HG03354 (cell line): ENCODE data around the gene WDR90.
A peak's percentile ranks its signal among the peaks of the same experiment; 100 is the strongest.

Experiments
- ATAC-seq: cut with Tn5 transposase; IDR thresholded peaks from one replicate; pipeline ENCODE4 v1.9.1; 2021; ENCODE audit warnings: mild to moderate bottlenecking; ENCODE audit not compliant: unreplicated experiment, poor library complexity, severe bottlenecking

The WDR90 gene

DNA sequence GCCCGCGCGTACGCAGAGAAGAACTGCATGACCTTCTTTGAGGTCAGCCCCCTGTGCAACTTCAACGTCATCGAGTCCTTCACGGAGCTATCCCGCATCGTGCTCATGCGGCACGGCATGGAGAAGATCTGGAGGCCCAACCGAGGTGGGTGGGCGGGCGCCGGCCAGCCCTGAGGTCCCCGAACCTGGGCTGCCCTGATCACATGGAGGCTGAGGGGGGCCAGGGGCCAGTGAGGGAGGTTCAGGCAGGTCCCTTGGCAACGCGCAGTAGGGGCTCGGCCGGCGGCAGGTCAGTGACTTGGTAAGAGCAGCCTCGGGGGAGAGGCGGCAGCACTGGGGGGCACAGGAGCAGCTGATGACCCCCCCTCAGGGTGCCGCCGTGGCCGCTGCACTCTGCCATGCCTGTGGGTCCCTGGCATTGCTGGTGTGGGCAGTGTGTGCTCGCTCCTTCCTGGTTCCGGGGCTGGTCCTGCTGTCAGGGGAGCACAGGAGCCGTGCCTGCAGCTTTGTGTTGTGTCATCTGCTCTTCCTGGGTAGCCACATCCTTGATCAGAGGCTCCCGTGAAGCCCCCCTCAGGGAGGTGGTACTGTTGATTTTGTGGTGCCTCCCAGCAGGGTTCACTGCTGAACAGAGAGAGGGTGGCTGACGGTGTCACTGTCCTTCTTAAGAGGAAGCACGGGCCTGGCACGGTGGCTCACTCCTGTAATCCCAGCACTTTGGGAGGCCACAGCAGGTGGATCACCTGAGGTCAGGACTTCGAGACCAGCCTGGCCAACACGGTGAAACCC lies 23.0 kb upstream of the WDR90 start:
- no peak for ATAC-seq

DNA sequence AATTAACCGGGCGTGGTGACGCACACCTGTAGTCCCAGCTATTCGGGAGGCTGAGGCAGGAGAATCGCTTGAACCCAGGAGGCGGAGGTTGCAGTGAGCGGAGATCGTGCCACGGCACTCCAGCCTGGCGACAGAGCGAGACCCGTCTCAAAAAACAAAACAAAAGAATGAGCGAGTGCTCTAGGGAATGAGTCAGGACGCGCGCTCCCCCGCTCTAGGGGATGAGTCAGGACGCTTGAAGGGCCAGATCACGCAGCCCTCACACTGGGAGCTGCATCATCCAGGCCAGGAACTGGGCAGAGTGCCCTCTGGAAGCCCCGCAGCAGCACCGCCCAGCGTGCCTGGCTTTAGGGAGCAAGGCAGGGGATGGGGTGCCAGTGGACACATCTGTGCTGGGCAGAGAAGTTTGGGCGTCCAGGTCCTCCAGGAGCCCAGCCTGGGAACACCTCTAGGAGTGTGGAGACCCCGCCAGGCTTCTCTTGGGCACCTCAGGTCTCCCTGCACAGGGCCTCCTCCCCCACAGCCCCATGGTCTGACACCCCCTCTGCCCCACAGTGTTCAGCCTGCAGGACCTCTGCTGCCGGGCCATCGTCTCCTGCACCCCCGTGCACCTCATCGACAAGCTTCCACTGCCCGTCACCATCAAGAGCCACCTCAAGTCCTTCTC lies 22.2 kb upstream of the WDR90 start:
- ATAC-seq = no peak

DNA sequence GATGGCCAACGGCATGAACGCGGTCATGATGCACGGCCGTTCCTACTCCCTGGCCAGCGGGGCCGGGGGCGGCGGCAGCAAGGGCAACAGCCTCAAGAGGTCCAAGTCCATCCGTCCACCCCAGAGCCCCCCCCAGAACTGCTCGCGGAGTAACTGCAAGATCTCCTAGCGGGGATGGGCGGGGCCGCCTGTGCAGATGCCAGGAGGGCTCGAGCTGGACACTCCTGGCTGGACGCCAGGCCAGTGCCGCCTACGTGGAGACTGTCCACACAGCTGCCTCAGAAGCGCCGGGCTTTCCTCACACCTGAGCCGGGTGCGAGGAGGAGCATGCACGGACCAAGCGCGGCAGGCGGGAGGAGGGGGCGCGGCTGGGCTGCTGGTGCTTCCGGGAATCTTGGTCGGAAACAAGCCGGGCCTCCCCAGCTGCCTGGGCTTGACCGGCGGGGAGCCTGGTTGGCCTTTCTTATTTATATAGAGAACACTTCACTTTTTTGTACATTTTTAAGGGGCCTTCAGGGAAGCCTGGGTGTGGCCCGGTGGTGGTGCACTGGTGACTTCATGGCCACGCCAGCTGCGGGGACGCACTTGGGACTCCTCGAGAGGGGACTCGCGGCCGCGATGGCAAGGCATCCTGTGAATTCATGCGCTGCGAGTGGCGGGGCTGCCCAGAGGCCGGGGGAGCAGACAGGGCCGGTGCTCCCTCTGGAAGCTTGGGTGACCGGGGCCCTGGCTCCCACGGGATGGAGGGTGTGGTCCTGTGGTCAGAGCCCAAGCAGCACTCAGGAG lies 21.5 kb upstream of the WDR90 start:
- no peak for ATAC-seq

DNA sequence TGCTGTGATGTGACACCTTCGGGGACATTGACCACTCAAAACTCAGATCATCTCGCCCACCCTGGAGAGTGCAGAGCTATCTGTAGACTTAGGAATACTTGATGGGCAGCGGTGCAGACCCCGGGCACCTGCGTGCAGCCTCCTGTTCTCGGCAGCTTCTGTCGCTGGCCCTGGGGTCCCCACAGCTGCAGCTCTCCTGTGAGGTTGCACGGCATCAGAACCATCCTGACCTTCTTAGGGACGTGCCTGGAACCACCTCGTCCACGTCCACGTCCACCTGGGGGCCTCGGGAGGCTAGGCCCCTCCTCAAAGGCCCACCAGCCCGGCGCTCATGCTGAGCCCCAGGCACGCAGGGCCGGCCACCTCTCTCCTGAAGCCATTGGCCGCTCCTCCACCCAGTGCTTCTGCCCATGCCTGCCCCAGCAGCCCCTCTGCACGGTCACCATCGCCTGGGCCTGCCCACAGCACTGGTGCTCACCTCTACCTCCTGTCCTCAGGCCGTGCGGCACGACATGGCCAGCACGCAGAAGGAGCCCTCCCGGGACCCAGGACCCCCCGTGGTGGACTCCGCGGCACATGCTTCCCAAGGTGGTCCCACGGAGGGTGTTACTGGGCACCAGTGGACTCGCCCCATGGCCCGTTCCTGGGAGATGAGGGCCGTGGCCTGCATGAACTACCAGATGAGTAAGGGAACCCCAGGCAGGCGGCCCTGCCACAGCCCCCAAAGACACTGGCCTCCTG lies 20.7 kb upstream of the WDR90 start:
- ATAC-seq = no peak

DNA sequence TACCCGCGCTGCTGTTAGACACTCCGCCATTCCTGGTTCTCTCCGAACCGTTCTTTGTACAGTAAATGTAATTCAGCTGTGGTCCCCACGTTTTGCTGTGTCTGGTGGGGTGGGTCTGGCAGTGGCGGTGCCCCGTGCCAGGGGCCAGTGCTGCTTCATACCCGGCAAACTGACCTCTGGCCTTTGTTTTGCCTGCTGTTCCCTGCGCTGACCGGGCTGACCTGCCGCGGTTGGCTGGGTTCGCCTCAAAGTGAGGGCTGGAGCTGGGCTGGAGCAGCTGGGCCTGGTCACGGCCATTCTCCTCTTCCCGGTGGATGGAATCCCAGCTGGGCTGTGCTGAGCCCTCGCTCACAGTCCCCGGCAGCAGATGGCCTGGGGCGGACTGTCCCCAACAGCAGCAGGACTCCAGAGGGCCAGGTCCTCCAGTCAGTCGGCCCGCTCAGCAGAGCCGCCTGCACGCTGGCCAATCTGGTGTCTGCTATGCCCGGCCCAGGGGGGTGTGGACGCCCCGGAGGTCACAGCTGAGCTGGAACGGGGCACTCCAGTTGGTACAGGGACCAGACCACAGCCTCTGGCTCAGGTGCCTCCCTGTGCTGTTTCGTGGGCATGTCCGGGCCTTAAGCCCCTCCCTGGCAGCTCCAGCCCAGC lies 19.9 kb upstream of the WDR90 start:
- ATAC-seq = no peak

DNA sequence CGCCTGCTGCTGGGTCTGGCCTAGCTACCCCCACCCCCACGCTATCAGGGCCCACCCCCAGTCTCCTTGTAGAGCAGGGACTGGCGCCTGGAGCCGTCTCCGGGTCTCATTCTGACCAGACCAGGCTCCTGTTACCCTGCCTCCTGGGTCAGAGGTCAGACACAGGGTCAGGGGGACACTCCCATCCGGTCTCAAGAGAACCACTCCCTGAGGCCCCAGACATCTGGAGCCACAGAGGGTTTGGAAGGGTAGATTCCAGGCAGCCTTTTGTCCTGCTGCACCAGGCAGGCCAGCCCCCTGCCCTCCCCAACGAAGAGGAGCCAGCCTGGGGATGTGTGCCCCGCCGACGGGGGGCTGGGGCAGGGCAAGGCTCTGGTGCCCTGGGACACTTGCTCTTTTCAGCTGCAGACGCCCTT lies 19.3 kb upstream of the WDR90 start:
- ATAC-seq = no peak

DNA sequence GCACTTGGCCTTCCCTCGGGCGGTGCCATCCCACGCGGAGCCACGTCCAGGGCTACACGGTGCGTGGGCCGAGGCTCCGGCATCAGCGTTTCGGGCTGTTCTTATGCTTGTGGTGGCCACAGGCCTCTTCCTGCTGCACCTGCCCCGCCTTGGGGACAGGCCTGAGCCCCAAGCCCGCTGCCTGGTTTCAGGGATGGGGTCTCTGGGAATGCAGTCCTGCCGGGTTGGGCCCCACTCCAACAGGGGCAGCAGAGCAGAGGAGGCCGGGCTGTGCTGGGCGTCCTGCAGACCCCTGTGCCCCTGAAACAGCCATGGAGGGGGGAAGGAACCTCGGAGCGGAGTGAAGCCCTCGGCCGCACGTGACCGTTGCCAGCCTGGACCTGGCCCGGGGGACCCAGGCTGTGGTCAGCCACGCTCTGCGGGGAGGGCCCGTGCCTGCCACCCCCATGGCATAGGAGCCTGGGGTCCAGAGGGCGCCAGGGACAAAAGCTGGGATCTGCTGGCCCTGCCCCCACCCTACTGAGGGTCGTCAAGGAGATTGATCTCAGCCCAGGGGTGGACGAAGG lies 18.8 kb upstream of the WDR90 start:
- ATAC-seq = no peak

DNA sequence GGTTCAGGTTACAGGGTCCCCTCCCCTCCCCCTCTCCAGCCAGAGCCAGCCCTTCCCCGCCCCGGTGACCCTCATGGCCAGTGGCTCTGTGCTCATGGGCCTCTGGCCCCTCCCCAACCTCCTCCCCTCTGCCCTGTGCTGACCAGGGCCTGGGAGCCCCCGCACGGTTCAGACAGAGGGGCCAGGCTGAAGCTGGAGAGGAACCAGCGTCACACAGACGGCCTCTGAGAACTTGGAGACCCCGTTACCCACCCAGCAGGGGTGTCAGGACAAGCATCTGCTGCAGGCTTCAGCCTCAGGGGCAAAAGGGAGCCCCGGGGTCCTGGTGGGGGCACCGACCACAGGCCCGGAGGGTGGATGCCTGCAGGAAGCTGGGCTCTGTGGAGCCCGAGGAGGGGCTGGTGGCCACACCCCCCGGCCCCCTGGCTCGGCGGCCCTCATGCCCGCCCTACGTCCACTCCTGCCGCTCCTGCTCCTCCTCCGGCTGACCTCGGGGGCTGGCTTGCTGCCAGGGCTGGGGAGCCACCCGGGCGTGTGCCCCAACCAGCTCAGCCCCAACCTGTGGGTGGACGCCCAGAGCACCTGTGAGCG lies 18.3 kb upstream of the WDR90 start, which contains the start of gene WFIKKN1:
Gene WFIKKN1 (plus strand): TSS at position 171 of the 591 bp plus-strand sequence. CDS start 269 bp downstream, at position 440.
- no peak for ATAC-seq

DNA sequence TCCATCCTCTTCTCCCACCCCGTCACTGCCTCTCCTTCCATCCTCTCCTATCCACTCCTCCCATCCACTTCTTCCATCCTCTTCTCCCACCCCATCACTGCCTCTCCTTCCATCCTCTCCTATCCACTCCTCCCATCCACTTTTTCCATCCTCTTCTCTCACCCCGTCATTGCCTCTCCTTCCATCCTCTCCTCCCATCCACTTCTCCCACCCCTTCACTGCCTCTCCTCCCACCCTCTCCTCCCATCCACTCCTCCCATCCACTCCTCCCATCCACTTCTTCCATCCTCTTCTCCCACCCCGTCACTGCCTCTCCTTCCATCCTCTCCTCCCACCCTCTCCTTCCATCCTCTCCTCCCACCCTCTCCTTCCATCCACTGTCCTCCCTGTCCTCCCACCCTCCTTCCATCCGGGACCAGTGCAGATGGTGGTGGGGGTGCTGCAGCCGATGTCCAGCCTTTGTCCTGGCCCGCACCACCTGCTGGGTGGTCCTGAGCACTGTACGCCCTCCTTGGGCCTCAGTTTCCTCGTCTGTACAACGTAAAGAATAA lies 17.3 kb upstream of the WDR90 start:
- ATAC-seq = no peak

DNA sequence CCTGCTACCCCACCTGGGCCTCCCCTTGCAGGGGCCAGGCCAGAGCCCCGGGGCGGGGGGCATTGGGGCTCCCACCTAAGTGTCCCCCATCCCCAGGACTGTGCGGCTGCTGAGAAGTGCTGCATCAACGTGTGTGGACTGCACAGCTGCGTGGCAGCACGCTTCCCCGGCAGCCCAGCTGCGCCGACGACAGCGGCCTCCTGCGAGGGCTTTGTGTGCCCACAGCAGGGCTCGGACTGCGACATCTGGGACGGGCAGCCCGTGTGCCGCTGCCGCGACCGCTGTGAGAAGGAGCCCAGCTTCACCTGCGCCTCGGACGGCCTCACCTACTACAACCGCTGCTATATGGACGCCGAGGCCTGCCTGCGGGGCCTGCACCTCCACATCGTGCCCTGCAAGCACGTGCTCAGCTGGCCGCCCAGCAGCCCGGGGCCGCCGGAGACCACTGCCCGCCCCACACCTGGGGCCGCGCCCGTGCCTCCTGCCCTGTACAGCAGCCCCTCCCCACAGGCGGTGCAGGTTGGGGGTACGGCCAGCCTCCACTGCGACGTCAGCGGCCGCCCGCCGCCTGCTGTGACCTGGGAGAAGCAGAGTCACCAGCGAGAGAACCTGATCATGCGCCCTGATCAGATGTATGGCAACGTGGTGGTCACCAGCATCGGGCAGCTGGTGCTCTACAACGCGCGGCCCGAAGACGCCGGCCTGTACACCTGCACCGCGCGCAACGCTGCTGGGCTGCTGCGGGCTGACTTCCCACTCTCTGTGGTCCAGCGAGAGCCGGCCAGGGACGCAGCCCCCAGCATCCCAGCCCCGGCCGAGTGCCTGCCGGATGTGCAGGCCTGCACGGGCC lies 16.5 kb upstream of the WDR90 start:
- ATAC-seq = no peak

DNA sequence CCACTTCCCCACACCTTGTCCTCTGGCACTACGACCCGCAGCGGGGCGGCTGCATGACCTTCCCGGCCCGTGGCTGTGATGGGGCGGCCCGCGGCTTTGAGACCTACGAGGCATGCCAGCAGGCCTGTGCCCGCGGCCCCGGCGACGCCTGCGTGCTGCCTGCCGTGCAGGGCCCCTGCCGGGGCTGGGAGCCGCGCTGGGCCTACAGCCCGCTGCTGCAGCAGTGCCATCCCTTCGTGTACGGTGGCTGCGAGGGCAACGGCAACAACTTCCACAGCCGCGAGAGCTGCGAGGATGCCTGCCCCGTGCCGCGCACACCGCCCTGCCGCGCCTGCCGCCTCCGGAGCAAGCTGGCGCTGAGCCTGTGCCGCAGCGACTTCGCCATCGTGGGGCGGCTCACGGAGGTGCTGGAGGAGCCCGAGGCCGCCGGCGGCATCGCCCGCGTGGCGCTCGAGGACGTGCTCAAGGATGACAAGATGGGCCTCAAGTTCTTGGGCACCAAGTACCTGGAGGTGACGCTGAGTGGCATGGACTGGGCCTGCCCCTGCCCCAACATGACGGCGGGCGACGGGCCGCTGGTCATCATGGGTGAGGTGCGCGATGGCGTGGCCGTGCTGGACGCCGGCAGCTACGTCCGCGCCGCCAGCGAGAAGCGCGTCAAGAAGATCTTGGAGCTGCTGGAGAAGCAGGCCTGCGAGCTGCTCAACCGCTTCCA lies 15.7 kb upstream of the WDR90 start:
- no peak for ATAC-seq

DNA sequence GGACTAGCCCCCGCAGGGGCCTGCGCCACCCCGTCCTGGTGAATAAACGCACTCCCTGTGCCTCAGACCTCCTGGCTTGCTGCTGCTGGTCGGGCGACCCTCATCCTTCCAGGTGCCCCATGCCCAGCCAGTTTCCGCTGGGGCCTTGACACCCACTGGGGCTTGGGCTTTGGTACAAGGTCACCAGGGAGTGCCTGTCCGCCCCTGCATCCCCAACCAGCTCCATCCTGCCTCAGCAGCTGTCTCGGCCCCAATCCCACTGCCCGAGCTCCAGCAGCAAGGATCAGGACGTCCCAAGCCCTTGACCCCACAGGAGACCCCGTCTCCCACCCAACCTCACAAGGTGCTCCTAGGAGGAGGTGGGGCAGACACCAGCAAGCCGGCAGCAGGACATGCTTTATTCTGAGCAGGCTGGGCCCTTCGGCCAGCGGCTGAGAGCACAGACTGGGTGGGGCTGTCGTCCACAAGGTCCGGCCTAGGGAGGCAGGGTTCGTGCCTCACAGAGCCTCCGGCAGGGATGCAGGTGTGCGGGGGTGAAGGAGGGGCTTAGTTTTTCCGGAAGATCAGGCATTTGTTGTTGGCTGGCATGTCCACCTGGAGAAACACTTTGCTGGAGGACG lies 15.0 kb upstream of the WDR90 start:
- no peak for ATAC-seq

DNA sequence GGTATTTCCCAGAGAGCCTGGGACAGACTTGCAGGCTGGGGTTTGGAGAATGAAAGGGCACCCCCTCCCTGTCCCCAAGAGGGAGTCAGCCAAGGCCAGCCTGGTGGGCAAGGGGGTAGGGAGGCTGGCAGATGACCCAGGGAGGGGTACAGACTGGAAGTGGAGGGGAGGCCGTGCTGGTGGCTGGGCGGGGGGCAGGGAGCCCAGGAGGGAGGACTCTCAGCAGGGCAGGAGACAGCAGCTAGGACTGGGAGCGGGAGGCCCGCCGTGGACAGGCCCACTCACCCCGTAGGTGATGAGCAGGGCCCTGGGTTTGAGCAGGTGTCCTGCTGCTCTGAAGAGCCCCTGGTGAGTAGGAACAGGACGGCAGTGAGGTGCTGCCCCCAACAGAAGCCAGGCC lies 14.2 kb upstream of the WDR90 start:
- no peak for ATAC-seq

DNA sequence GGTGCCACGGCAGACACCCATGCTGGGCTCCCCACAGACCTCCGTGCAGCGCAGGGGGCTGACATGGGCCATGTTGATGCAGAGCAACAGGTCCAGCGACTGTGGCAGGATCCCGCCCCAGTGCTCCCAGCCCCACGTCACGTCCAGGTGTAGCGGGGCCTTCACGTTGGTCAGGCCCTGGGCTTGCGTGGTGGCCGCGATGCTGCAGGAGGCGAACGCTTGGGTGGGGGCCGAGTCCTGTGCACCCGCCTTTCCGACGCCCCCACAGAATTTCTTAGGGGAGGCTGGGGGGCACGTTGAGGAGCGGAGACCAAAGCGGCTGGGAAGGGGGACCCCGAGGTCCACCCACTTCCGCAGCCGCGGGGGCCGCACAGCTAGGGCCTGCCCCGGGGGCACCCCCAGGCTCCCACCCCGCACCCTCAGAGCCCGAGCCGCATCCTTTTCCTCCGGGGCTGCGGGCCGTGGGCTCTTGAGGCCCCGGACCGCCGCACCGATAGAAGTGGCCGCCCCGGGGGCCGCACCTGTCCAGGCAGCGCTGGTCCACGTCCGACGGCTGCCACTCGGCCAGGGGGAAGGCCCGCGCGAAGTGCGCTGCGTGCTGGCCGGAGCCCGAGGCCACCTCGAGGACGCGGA lies 13.5 kb upstream of the WDR90 start:
- ATAC-seq = peak; percentile 6

DNA sequence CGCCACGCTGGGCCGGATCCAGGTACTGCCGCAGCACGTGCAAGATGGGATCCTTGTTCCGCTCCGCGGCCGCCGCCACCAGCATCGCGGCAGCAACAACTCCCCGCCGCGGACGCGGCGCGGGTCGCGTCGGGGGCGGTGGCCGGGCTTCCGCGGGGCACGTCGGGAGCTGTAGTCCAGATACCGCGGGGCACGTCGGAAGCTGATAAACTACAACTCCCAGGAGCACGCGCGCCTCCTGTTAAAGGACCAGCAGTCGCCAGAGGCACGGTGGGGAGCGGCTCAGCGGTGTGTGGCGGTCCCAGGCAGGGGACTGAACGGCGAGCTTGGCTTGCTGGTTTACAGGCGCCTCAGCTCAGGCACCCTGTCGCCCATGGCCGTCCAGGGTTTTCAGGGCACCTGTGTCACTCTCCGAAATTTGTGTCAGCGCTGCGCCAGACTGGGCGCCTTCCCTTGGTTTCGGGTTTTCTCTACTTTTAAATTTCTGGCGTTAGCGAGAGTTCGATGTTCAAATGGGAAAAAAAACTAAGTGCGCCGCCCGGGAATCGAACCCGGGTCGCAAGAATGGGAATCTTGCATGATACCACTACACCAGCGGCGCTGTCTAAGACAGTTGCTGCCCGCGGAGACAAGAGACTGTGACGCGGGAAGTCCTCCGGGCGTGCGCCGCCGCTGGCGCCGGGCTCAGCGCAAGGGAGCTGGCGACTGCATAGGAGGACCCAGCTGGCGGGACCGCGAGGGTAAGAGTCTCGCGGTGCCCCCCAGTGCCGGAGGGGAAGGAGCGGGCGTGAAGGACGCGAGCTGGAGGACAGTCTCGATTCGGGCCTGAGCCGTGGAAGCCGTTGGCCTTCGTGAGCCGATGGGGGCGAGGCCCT lies 12.7 kb upstream of the WDR90 start, which contains the start of gene METTL26:
Gene METTL26 (minus strand): TSS at position 100 of the 875 bp plus-strand sequence. CDS start 15 bp downstream, at position 85.
- ATAC-seq = peak; percentile 86
